Colonic mucosa (tissue), 4 donors: ENCODE measurements around the gene TBX1. TPM values are rescaled to one million over a fixed set of nuclear protein-coding genes. Genes with fewer than 3 reads are reported as not detected.

Experiments
- DNase-seq: peaks from one replicate; pipeline ENCODE4 v3.0.0-alpha.2; 2020
- H3K27ac ChIP-seq: fragments of 200-600 bp; one replicate; pipeline ENCODE4 v1.8.0; 2021
- H3K27me3 ChIP-seq: fragments of 200-600 bp; one replicate; pipeline ENCODE4 v1.8.0; 2021
- H3K36me3 ChIP-seq: fragments of 200-600 bp; one replicate; pipeline ENCODE4 v1.8.0; 2021
- H3K4me1 ChIP-seq: fragments of 200-600 bp; one replicate; pipeline ENCODE4 v1.8.0; 2021; ENCODE audit warnings: mild to moderate bottlenecking
- H3K4me3 ChIP-seq: fragments of 200-600 bp; one replicate; pipeline ENCODE4 v1.8.0; 2021
- H3K9ac ChIP-seq, 2 donors: one replicate each; pipeline ENCODE4 v1.7.0; 2013; ENCODE audit warnings: control low read depth in 2 of 2, low read depth in 2 of 2, low read length in 2 of 2
- H3K9me3 ChIP-seq: fragments of 200-600 bp; one replicate; pipeline ENCODE4 v1.8.0; 2021
- intact Hi-C: fragments of 100-400 bp; cut with DNase I; formaldehyde crosslinking; loops from one replicate; pipeline ENCODE4 v1.14.1; 2022
- total RNA-seq, 2 donors: library from RNA; stranded (reverse); fragmentation: NEBNext Ultra II Directional in 1 of 2; extraction: Animal tissue kit (Norgen Biotek cat#: 25700) in 1 of 2; gene quantifications; one replicate each; pipeline ENCODE4 v1.2.1, GENCODE V29; 2021
- TF ChIP-seq, protein P1 (sequence below): fragments of 200-600 bp; IDR thresholded peaks from one replicate; pipeline ENCODE4 v1.8.0; 2022; ENCODE audit warnings: antibody characterized with exemption, mild to moderate bottlenecking
- donor health status: healthy.
- donor health status: DM: no; HTN: no; CAD: no.
- donor health status: DM: no; HTN: no; CAD: no.

TBX1 gene
- total RNA-seq, 2 donors from 2014 or later: 0.80 to 1.9 TPM

- intact Hi-C loops: no loop called here
- Histone ChIP-seq H3K4me1 (no peaks in the 10 kb centered on the region), H3K9me3 (no peaks in the 10 kb centered on the region), H3K27ac (no peak overlapping the region), H3K4me3 (peak overlapping the region; percentile 40), H3K9ac (peak overlapping the region in 1 of 2 donors; percentile 43), H3K27me3 (peaks cover 42% of the 10 kb centered on the region), H3K36me3 (no peaks in the 10 kb centered on the region)
- TF ChIP-seq, protein P1, sequence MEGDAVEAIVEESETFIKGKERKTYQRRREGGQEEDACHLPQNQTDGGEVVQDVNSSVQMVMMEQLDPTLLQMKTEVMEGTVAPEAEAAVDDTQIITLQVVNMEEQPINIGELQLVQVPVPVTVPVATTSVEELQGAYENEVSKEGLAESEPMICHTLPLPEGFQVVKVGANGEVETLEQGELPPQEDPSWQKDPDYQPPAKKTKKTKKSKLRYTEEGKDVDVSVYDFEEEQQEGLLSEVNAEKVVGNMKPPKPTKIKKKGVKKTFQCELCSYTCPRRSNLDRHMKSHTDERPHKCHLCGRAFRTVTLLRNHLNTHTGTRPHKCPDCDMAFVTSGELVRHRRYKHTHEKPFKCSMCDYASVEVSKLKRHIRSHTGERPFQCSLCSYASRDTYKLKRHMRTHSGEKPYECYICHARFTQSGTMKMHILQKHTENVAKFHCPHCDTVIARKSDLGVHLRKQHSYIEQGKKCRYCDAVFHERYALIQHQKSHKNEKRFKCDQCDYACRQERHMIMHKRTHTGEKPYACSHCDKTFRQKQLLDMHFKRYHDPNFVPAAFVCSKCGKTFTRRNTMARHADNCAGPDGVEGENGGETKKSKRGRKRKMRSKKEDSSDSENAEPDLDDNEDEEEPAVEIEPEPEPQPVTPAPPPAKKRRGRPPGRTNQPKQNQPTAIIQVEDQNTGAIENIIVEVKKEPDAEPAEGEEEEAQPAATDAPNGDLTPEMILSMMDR: no peak
- DNase-seq: no peak
These were observed 45.2 kb upstream of the TBX1 start for GRCh38 chr22:19715188-19715930.

DNA sequence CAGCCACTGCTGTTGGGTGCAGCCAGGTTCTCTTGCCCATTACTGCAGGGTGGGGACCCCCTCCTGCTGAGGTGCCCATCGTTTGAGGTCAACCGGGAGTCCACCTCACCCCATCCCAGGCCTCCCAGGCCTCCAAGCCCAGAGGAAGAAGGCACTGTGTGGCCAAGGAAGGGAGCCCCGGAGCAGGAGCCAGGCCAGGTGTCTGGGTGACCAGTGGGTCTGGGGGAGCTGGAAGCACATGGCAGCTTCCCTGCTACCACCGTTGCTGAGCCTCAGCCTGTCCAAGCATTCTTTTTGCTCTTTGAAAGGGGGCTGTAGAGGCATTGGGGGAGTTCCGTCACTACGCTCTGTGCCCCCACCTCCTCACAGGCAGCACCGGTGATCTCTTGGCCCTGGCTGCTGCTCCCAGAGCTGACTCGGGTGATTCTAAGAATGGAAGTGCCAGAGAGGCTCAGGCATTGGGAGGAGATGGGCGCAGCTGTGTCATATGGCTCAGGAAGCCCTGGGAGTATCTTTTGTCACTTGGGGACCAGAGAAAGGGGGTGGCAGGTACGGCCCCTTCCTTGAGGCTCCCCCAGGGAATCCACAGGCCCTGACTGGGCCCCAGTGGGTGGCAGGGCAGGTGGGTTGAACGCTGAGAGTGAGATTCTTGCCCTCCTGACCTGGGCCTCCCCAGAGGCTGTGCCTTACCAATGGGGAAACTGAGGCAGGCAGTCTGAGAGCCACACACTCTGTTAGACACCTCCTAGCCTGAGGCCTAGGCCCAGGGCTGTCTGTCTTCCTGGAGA, 44.3 kb upstream of the TBX1 start:
- Histone ChIP-seq H3K27ac (no peak overlapping the region), H3K4me3 (no peak overlapping the region), H3K27me3 (peaks cover 48% of the 10 kb centered on the region), H3K36me3 (no peaks in the 10 kb centered on the region), H3K9me3 (no peaks in the 10 kb centered on the region), H3K9ac (no peak overlapping the region), H3K4me1 (no peaks in the 10 kb centered on the region)
- intact Hi-C loops: no loop called here
- DNase-seq: no peak
- TF ChIP-seq, protein P1: no peak

DNA sequence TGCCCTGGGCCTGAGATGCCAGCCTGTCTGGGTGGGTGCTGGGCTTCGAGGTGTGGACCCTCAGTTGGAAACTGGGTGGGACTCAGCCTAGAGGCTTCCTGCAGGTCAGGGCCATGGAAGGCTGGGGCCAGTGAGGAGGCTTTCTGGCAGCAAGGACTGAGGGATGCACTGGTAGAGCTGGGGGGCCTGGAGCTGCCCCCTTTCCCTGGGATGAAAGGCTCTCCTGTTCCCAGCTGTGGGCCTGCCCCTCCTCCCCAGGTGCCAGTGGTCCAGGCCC, 43.8 kb upstream of the TBX1 start:
- Histone ChIP-seq H3K27me3 (peaks cover 54% of the 10 kb centered on the region), H3K9ac (no peak overlapping the region), H3K27ac (no peak overlapping the region), H3K4me1 (no peaks in the 10 kb centered on the region), H3K4me3 (no peak overlapping the region), H3K36me3 (no peaks in the 10 kb centered on the region), H3K9me3 (no peaks in the 10 kb centered on the region)
- TF ChIP-seq, protein P1: no peak
- no peak for DNase-seq
- intact Hi-C loops: no loop called here

- intact Hi-C loops: no loop called here
- DNase-seq: no peak
These were observed 43.4 kb upstream of the TBX1 start for GRCh38 chr22:19717181-19717580.

GRCh38 chr22:19717691-19718455, 42.7 kb upstream of the TBX1 start:
- intact Hi-C loops: no loop called here
- Histone ChIP-seq H3K36me3 (no peaks in the 10 kb centered on the region), H3K4me3 (peak overlapping the region; percentile 44), H3K9ac (peak overlapping the region in 1 of 2 donors; percentile 54), H3K27ac (no peak overlapping the region), H3K4me1 (peaks cover 3% of the 10 kb centered on the region), H3K27me3 (peaks cover 65% of the 10 kb centered on the region), H3K9me3 (no peaks in the 10 kb centered on the region)
- peak; percentile 72 for DNase-seq
- TF ChIP-seq, protein P1: peak; percentile 97

More at GRCh38 chr22:19717181-19717580, 43.4 kb upstream of the TBX1 start:
- Histone ChIP-seq H3K4me1 (no peaks in the 10 kb centered on the region), H3K9ac (no peak overlapping the region), H3K27ac (no peak overlapping the region), H3K9me3 (no peaks in the 10 kb centered on the region), H3K36me3 (no peaks in the 10 kb centered on the region), H3K4me3 (no peak overlapping the region), H3K27me3 (peaks cover 58% of the 10 kb centered on the region)
- TF ChIP-seq, protein P1: no peak
